ENCODE measurements around the gene OR1J4. TPM values are rescaled to one million over a fixed set of nuclear protein-coding genes. Genes with fewer than 3 reads are reported as not detected.

OR1J4 gene
- total and polyA plus RNA-seq, 4 donors: not detected

DNA sequence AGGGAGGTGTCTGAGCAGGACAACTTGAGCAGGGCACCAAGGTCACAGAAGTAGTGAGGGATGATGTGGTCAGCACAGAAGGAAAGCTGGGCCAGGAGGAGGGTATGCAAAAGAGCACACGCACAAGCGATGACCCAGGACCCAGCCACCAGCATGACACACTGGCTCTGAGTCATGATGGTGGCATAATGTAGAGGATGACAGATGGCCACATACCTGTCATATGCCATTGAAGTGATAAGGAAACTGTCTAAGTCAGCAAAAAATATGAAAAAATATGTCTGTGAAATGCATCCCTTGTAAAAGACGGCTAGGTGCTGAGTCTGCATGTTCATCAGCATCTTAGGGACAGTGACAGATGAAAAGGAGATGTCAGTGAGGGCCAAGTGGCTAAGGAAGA, 41.6 kb upstream of the OR1J4 start:
- no peaks in the 10 kb centered on the region for H3K36me3 ChIP-seq (ENCODE audit: control insufficient read depth in 4 of 4, insufficient read depth in 3 of 4, low read depth in 1 of 4, low read length in 3 of 4)
- WGBS: 80% methylated on average over 3 of the region's 3 CpGs
- TF ChIP-seq, protein P1, sequence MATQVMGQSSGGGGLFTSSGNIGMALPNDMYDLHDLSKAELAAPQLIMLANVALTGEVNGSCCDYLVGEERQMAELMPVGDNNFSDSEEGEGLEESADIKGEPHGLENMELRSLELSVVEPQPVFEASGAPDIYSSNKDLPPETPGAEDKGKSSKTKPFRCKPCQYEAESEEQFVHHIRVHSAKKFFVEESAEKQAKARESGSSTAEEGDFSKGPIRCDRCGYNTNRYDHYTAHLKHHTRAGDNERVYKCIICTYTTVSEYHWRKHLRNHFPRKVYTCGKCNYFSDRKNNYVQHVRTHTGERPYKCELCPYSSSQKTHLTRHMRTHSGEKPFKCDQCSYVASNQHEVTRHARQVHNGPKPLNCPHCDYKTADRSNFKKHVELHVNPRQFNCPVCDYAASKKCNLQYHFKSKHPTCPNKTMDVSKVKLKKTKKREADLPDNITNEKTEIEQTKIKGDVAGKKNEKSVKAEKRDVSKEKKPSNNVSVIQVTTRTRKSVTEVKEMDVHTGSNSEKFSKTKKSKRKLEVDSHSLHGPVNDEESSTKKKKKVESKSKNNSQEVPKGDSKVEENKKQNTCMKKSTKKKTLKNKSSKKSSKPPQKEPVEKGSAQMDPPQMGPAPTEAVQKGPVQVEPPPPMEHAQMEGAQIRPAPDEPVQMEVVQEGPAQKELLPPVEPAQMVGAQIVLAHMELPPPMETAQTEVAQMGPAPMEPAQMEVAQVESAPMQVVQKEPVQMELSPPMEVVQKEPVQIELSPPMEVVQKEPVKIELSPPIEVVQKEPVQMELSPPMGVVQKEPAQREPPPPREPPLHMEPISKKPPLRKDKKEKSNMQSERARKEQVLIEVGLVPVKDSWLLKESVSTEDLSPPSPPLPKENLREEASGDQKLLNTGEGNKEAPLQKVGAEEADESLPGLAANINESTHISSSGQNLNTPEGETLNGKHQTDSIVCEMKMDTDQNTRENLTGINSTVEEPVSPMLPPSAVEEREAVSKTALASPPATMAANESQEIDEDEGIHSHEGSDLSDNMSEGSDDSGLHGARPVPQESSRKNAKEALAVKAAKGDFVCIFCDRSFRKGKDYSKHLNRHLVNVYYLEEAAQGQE (IDR thresholded peaks at IDR 0.05): no peak
- no peak for TF ChIP-seq FOXA2 (IDR thresholded peaks at IDR 0.05)
- TF ChIP-seq, protein P2, sequence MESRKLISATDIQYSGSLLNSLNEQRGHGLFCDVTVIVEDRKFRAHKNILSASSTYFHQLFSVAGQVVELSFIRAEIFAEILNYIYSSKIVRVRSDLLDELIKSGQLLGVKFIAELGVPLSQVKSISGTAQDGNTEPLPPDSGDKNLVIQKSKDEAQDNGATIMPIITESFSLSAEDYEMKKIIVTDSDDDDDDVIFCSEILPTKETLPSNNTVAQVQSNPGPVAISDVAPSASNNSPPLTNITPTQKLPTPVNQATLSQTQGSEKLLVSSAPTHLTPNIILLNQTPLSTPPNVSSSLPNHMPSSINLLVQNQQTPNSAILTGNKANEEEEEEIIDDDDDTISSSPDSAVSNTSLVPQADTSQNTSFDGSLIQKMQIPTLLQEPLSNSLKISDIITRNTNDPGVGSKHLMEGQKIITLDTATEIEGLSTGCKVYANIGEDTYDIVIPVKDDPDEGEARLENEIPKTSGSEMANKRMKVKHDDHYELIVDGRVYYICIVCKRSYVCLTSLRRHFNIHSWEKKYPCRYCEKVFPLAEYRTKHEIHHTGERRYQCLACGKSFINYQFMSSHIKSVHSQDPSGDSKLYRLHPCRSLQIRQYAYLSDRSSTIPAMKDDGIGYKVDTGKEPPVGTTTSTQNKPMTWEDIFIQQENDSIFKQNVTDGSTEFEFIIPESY (IDR thresholded peaks at IDR 0.05): no peak
- no peaks in the 10 kb centered on the region for H3K27me3 ChIP-seq (ENCODE audit: control insufficient read depth in 4 of 4, insufficient read depth in 4 of 4, low read length in 3 of 4)
- no peak overlapping the region for H3K4me3 ChIP-seq (ENCODE audit: low read depth in 1 of 3, low read length in 3 of 3)
- no peaks in the 10 kb centered on the region for H3K9me3 ChIP-seq (ENCODE audit: control insufficient read depth in 4 of 4, low read length in 3 of 4)
- no peak overlapping the region for H3K9ac ChIP-seq (ENCODE audit: low read depth in 1 of 2, low read length in 2 of 2)
- no peak overlapping the region for H3K27ac ChIP-seq (ENCODE audit: low read depth in 1 of 2, low read length in 2 of 2)
- DNase-seq (ENCODE audit: low spot score): no peak
- H3K4me1 ChIP-seq (ENCODE audit: control insufficient read depth in 4 of 4, insufficient read depth in 4 of 4, low read length in 3 of 4): no peaks in the 10 kb centered on the region

DNA sequence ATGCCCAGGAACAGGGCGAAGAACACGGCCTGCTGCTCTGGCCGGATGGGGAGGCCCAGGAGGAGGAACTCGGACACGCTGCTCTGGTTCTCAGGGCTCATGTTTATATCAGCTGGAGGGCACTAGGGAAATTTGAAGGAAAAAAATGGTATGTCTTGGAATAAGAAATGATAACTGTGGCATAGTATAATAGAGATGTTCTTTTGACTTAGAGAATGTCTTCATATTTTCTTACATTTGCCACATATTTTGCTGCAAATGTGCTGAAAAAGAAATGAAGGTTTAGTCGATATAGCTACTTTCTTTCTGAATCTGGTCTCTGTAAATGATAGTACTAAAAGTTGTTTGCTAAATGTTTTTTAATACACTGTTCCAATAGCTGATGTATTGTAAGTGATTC, 41.1 kb upstream of the OR1J4 start, which contains the start of gene OR1J1:
Gene OR1J1 (minus strand): TSS at position 101 of the 400 bp plus-strand sequence. CDS start 0 bp downstream, at position 101.
- WGBS: 89% methylated on average over 6 of the region's 6 CpGs
- Histone ChIP-seq H3K4me3 (ENCODE audit: low read depth in 1 of 3, low read length in 3 of 3) (no peak within 1 kb of the TSS), H3K36me3 (ENCODE audit: control insufficient read depth in 4 of 4, insufficient read depth in 3 of 4, low read depth in 1 of 4, low read length in 3 of 4) (no peaks in the 10 kb centered on the region), H3K27me3 (ENCODE audit: control insufficient read depth in 4 of 4, insufficient read depth in 4 of 4, low read length in 3 of 4) (no peaks in the 10 kb centered on the region), H3K9ac (ENCODE audit: low read depth in 1 of 2, low read length in 2 of 2) (no peak within 1 kb of the TSS), H3K27ac (ENCODE audit: low read depth in 1 of 2, low read length in 2 of 2) (no peak within 1 kb of the TSS), H3K4me1 (ENCODE audit: control insufficient read depth in 4 of 4, insufficient read depth in 4 of 4, low read length in 3 of 4) (no peaks in the 10 kb centered on the region), H3K9me3 (ENCODE audit: control insufficient read depth in 4 of 4, low read length in 3 of 4) (no peaks in the 10 kb centered on the region)
- no peak for DNase-seq (ENCODE audit: low spot score)
- TF ChIP-seq FOXA1 (IDR thresholded peaks at IDR 0.05) (no peak), YY1 (IDR thresholded peaks at IDR 0.05) (no peak), RAD21 (IDR thresholded peaks at IDR 0.05) (no peak), GABPA (IDR thresholded peaks at IDR 0.05 in 1 of 2, conservative IDR thresholded peaks at IDR 0.05 in 1 of 2) (no peak), HNF4A (conservative IDR thresholded peaks at IDR 0.05) (no peak), SP1 (IDR thresholded peaks at IDR 0.05) (no peak), JUND (IDR thresholded peaks at IDR 0.05) (no peak), FOXA2 (IDR thresholded peaks at IDR 0.05) (no peak), NR2F2 (IDR thresholded peaks at IDR 0.05) (no peak), TAF1 (conservative IDR thresholded peaks at IDR 0.05) (no peak), RXRA (IDR thresholded peaks at IDR 0.05) (no peak)
- TF ChIP-seq, protein P2 (IDR thresholded peaks at IDR 0.05): no peak
- TF ChIP-seq, protein P3, sequence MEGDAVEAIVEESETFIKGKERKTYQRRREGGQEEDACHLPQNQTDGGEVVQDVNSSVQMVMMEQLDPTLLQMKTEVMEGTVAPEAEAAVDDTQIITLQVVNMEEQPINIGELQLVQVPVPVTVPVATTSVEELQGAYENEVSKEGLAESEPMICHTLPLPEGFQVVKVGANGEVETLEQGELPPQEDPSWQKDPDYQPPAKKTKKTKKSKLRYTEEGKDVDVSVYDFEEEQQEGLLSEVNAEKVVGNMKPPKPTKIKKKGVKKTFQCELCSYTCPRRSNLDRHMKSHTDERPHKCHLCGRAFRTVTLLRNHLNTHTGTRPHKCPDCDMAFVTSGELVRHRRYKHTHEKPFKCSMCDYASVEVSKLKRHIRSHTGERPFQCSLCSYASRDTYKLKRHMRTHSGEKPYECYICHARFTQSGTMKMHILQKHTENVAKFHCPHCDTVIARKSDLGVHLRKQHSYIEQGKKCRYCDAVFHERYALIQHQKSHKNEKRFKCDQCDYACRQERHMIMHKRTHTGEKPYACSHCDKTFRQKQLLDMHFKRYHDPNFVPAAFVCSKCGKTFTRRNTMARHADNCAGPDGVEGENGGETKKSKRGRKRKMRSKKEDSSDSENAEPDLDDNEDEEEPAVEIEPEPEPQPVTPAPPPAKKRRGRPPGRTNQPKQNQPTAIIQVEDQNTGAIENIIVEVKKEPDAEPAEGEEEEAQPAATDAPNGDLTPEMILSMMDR (IDR thresholded peaks at IDR 0.05; ENCODE audit: low read depth, low read length, missing input control): no peak
- TF ChIP-seq, protein P1 (IDR thresholded peaks at IDR 0.05): no peak
- TF ChIP-seq, protein P4, sequence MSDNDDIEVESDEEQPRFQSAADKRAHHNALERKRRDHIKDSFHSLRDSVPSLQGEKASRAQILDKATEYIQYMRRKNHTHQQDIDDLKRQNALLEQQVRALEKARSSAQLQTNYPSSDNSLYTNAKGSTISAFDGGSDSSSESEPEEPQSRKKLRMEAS (IDR thresholded peaks at IDR 0.05): no peak
- TF ChIP-seq, protein P5, sequence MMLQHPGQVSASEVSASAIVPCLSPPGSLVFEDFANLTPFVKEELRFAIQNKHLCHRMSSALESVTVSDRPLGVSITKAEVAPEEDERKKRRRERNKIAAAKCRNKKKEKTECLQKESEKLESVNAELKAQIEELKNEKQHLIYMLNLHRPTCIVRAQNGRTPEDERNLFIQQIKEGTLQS (IDR thresholded peaks at IDR 0.05): no peak
